Smooth muscle cell (in vitro differentiated cells): ENCODE data around the gene C19orf85. TPM values are rescaled to one million over a fixed set of nuclear protein-coding genes. Genes with fewer than 3 reads are reported as not detected.
"Not testable (repeated sequence)": the region's sequence is repeated elsewhere in the genome, so short reads cannot be mapped to it uniquely, and the experiment has no call there.

Source experiments
- DNase-seq: peaks from one replicate; lab custom pipeline; 2025; ENCODE audit not compliant: unreplicated experiment; lab: John Stamatoyannopoulos, UW
- H2AFZ ChIP-seq: fragments of 200-600 bp; sonication (generic); 2 replicates; pipeline ENCODE4 v1.6.0; 2016; ENCODE audit warnings: antibody characterized with exemption, low read depth, mild to moderate bottlenecking
- H3F3A ChIP-seq: fragments of 200-600 bp; sonication (generic); 2 replicates; pipeline ENCODE4 v1.6.0; 2017; ENCODE audit warnings: antibody characterized with exemption, low read depth
- H3K27ac ChIP-seq: fragments of 200-600 bp; sonication (generic); 2 replicates; pipeline ENCODE4 v1.5.1; 2016; ENCODE audit warnings: low read depth, mild to moderate bottlenecking
- H3K27me3 ChIP-seq: fragments of 200-600 bp; sonication (generic); 2 replicates; pipeline ENCODE4 v1.6.1; 2016; ENCODE audit warnings: low read depth, mild to moderate bottlenecking
- H3K36me3 ChIP-seq: fragments of 200-600 bp; sonication (generic); 2 replicates; pipeline ENCODE4 v1.5.1; 2016; ENCODE audit warnings: low read depth
- H3K4me1 ChIP-seq: fragments of 200-600 bp; sonication (generic); 2 replicates; pipeline ENCODE4 v1.5.1; 2016; ENCODE audit warnings: low read depth
- H3K4me2 ChIP-seq: fragments of 200-600 bp; sonication (generic); 2 replicates; pipeline ENCODE4 v1.6.0; 2016; ENCODE audit warnings: mild to moderate bottlenecking
- H3K4me3 ChIP-seq: fragments of 200-600 bp; sonication (generic); 2 replicates; pipeline ENCODE4 v1.5.1; 2016; ENCODE audit warnings: mild to moderate bottlenecking
- H3K79me2 ChIP-seq: fragments of 200-600 bp; sonication (generic); 2 replicates; pipeline ENCODE4 v1.6.0; 2016; ENCODE audit warnings: low read depth, mild to moderate bottlenecking
- H3K9ac ChIP-seq: fragments of 200-600 bp; sonication (generic); 2 replicates; pipeline ENCODE4 v1.6.0; 2016; ENCODE audit warnings: low read depth
- H3K9me3 ChIP-seq: fragments of 200-600 bp; sonication (generic); replicated peaks from 2 replicates; pipeline ENCODE4 v1.5.1; 2016; ENCODE audit warnings: low read depth
- H4K20me1 ChIP-seq: fragments of 200-600 bp; sonication (generic); 2 replicates; pipeline ENCODE4 v1.6.0; 2016; ENCODE audit warnings: low read depth
- CTCF ChIP-seq: fragments of 200-600 bp; sonication (generic); IDR thresholded peaks from 2 replicates; pipeline ENCODE4 v1.5.1; 2017; ENCODE audit warnings: borderline replicate concordance, mild to moderate bottlenecking, antibody characterized with exemption; ENCODE audit not compliant: insufficient read depth, poor library complexity, severe bottlenecking
- WGBS: methylation state at CpG from one replicate; pipeline ENCODE4 v1.1.7; 2016; ENCODE audit warnings: low lambda C conversion rate; 5-methylcytosine and 5-hydroxymethylcytosine counted together
- polyA plus RNA-seq: library from polyadenylated mRNA; unstranded; fragments of >200 nt; fragmentation: Nextera tagmentation; extraction: Ambion mirVana; gene quantifications from 2 replicates; pipeline ENCODE4 v1.2.1, GENCODE V29; 2016
- total RNA-seq: library from RNA; depleted of rRNA; stranded (reverse); fragments of >200 nt; gene quantifications from 2 replicates; pipeline ENCODE4 v1.2.3, GENCODE V29; 2014

Gene C19orf85
- total and polyA plus RNA-seq, 2 experiments from 2014 or later = not detected

- Histone ChIP-seq H3F3A (no peaks in the 10 kb centered on the region), H3K27ac (no peak overlapping the region), H3K79me2 (no peaks in the 10 kb centered on the region), H2AFZ (no peak overlapping the region), H3K4me3 (no peak overlapping the region), H3K9ac (no peak overlapping the region), H3K27me3 (no peaks in the 10 kb centered on the region), H4K20me1 (no peaks in the 10 kb centered on the region), H3K4me1 (no peaks in the 10 kb centered on the region), H3K36me3 (no peaks in the 10 kb centered on the region), H3K9me3 (no peaks in the 10 kb centered on the region), H3K4me2 (no peak overlapping the region)
- TF ChIP-seq CTCF = no peak
- no peak for DNase-seq
- WGBS = 79% methylated on average over 2 of the region's 2 CpGs
These were observed 38.5 kb downstream of the C19orf85 start for GRCh38 chr19:55426042-55426441.

GRCh38 chr19:55424518-55424917, 40.0 kb downstream of the C19orf85 start:
- H3K4me1 ChIP-seq = no peaks in the 10 kb centered on the region
- no peaks in the 10 kb centered on the region for H3K36me3 ChIP-seq
- H3F3A ChIP-seq = no peaks in the 10 kb centered on the region
- no peaks in the 10 kb centered on the region for H3K27me3 ChIP-seq
- no peak overlapping the region for H3K27ac ChIP-seq
- no peaks in the 10 kb centered on the region for H4K20me1 ChIP-seq
- no peak overlapping the region for H2AFZ ChIP-seq
- WGBS = 86% methylated on average over 3 of the region's 3 CpGs
- no peaks in the 10 kb centered on the region for H3K9me3 ChIP-seq
- H3K4me3 ChIP-seq = no peak overlapping the region
- H3K9ac ChIP-seq = no peak overlapping the region
- no peak for DNase-seq
- H3K79me2 ChIP-seq = no peaks in the 10 kb centered on the region
- no peak for TF ChIP-seq CTCF
- H3K4me2 ChIP-seq = no peak overlapping the region

GRCh38 chr19:55423225-55424005, 41.1 kb downstream of the C19orf85 start:
- Histone ChIP-seq H3K9me3 (no peaks in the 10 kb centered on the region), H3K4me3 (no peak overlapping the region), H2AFZ (no peak overlapping the region), H3K9ac (no peak overlapping the region), H3K27ac (no peak overlapping the region), H3K36me3 (no peaks in the 10 kb centered on the region), H4K20me1 (no peaks in the 10 kb centered on the region), H3F3A (no peaks in the 10 kb centered on the region), H3K79me2 (no peaks in the 10 kb centered on the region), H3K4me2 (no peak overlapping the region), H3K4me1 (no peaks in the 10 kb centered on the region), H3K27me3 (no peaks in the 10 kb centered on the region)
- WGBS = 70% methylated on average over 13 of the region's 13 CpGs
- no peak for TF ChIP-seq CTCF
- DNase-seq = no peak

GRCh38 chr19:55421281-55421680, 43.3 kb downstream of the C19orf85 start:
- not testable (repeated sequence) for H3K9ac ChIP-seq, H3K4me2 ChIP-seq, DNase-seq, H3K9me3 ChIP-seq, H3K4me3 ChIP-seq, H3K79me2 ChIP-seq, H3K36me3 ChIP-seq, H2AFZ ChIP-seq, H3F3A ChIP-seq, H3K27ac ChIP-seq, H3K4me1 ChIP-seq, H4K20me1 ChIP-seq, H3K27me3 ChIP-seq
- 87% methylated on average over 4 of the region's 4 CpGs for WGBS
